Left renal cortex interstitium (tissue), 4 donors: Measurements from ENCODE around the gene NUFIP1. TPM values are rescaled to one million over a fixed set of nuclear protein-coding genes. Genes with fewer than 3 reads are reported as not detected.
"Not testable (repeated sequence)": the region's sequence is repeated elsewhere in the genome, so short reads cannot be mapped to it uniquely, and the experiment has no call there.

ENCODE experiments used
- DNase-seq, 4 donors: peaks; one replicate each; pipeline ENCODE4 v3.0.0-alpha.2; 2013; ENCODE audit warnings: low read depth in 4 of 4, low spot score in 2 of 4, missing footprints in 1 of 4
- polyA plus RNA-seq, 4 donors: library from polyadenylated mRNA; unstranded; fragments of 120-200 nt; gene quantifications; one replicate each; pipeline ENCODE4 v1.2.1, GENCODE V29; 2013; ENCODE audit not compliant: insufficient read length in 4 of 4

NUFIP1 gene
- 10 to 100 TPM; 10.9 to 13.1 (median 12.5) TPM for polyA plus RNA-seq

GRCh38 chr13:44989071-44989889, at the start of gene NUFIP1, which contains the start of gene GPALPP1:
Gene NUFIP1 (minus strand): TSS chr13:44989471. CDS start chr13:44989436, 35 bp downstream.
Gene GPALPP1 (plus strand): TSS chr13:44989538. CDS start chr13:44989655, 117 bp downstream.
- peak; percentile 75 to 91 (median 86) for DNase-seq

DNA sequence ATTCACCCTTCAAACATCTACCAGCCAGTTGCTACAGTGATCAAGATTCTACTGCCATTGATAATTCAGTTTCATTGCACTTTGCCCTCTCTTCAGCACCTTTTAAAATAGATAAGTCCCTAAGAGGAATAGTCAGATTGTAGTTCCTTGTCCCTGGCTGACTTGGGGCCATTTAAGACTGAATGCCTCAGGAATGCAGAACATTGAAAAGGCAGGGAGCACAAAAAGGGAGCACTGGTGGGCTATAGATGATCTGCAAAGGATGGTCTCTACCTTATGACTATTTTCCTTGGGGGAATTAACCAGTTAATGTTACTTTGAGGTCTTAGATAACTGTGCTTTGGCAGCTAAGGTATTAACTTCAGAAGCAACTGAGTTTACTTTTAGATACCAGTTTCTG, 46.9 kb upstream of the NUFIP1 start:
- no peak for DNase-seq

DNA sequence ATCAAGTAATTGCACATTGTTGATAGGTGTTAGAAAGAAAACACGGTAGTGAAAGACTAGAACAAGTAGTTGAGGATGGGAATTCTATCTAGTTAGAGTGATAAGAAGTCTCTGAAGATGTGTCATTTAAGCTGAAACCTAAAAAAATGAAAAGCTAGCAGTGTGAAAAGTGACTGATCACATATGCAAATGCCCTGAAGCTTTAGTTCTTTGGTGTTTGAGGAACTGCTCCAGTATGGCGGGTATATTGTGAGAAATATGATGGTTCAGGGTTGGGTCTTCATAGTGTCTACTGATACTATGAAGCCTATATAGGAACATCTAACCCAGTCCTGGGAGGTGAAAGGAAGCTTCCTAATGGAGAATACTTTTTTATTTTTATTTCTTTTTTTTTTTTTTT, 45.1 kb upstream of the NUFIP1 start:
- DNase-seq = no peak

GRCh38 chr13:45024847-45025246, 35.6 kb upstream of the NUFIP1 start:
- DNase-seq = no peak

DNA sequence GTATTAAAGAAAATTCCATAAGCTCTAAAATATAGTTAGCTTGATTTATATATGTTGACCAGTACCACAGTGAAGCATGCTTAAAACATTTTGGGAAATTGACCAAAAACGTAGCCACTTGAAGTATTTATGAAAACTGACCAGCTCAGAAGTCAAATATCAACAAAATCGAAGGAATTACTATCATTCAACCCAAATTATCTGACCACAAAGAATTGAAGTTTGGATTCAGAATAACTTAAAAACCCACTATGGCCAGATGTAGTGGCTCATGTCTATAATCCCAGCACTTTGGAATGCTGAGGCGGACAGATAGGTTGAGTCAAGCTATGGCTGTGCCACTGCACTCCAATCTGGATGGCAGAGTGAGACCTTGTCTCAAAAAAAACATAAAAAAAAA, 32.0 kb upstream of the NUFIP1 start:
- no peak for DNase-seq

DNA sequence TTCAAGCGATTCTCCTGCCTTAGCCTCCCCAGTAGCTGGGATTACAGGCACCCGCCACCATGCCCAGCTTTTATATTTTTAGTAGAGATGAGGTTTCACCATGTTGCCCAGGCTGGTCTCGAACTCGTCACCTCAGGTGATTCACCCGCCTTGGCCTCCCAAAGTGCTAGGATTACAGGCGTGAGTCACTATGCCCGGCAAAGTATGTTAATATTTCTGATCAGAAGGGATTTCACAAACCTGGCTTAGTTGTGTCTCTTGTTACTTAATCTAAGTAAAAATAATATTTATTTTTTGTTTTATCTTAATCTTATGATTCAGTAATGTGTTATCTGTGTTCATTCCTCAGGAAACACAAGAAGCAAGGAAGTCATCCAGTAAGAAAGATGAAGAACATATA, 30.7 kb upstream of the NUFIP1 start:
- not testable (repeated sequence) for DNase-seq

- DNase-seq = no peak
These were observed 27.6 kb upstream of the NUFIP1 start for GRCh38 chr13:45016792-45017425.

- no peak for DNase-seq
These were observed 26.0 kb upstream of the NUFIP1 start for GRCh38 chr13:45015300-45015699.

GRCh38 chr13:45011198-45011597, 21.9 kb upstream of the NUFIP1 start:
- no peak for DNase-seq

DNA sequence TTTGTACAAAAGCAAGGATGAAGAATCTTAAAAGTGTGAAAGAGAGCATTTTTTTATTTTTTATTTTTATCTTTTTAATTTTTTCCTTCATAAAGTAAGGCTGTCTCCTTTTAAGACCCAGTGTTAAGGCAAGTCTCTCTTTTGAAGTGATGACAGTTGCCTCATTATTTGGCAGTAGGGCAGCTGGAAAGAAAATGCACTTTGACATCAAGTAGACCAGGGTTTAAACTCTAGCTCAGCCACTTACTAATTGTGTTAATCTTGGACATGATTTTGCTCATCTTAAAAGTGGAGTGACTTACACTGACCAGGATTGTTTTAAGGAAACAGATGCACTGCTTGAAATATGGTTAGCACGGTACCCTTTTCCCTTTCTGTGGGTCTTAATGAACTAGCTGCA, 18.6 kb upstream of the NUFIP1 start:
- no peak for DNase-seq

- no peak for DNase-seq
These were observed 18.0 kb upstream of the NUFIP1 start for GRCh38 chr13:45007225-45007624.

DNA sequence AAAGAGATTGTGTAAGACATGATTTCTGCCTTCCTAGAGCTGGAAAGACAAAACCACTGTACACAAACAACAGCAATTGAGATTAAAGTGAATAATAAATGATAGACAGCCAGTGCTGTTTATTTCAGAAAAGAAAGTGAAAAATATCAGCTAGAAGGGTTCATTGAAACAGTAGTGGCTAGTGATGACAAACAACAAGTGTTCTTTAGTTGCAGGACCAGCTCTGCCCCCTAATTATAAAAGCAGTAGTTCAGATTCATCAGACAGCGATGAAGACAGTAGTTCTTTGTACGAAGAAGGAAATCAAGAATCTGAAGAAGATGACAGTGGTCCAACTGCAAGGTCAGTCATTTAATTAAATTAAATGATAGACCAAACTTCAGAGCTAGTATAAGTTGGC, 14.8 kb upstream of the NUFIP1 start:
- no peak for DNase-seq

GRCh38 chr13:45003417-45003816, 14.1 kb upstream of the NUFIP1 start:
- no peak for DNase-seq

DNA sequence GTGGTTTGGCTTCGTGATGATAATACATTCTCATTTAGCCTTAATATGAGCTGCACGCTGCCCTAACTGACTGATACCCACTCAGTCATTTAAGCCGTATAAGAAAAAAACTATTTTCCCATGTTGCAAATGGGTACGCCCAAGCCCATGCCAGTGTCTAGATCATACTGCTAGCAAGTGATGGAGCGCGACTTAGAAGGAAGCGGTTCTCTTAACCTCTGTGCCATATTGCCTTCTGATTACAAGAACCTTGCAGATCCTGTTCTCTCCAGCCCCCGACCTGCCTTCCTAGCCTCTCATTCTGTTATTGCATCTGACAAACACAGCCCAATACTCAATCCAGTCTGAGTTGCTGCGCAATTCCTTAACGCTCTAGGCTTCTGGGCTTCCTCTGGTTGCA, 670 bp upstream of the NUFIP1 start:
- no peak for DNase-seq

GRCh38 chr13:44978328-44978727, 10.9 kb downstream of the NUFIP1 start:
- DNase-seq = no peak

DNA sequence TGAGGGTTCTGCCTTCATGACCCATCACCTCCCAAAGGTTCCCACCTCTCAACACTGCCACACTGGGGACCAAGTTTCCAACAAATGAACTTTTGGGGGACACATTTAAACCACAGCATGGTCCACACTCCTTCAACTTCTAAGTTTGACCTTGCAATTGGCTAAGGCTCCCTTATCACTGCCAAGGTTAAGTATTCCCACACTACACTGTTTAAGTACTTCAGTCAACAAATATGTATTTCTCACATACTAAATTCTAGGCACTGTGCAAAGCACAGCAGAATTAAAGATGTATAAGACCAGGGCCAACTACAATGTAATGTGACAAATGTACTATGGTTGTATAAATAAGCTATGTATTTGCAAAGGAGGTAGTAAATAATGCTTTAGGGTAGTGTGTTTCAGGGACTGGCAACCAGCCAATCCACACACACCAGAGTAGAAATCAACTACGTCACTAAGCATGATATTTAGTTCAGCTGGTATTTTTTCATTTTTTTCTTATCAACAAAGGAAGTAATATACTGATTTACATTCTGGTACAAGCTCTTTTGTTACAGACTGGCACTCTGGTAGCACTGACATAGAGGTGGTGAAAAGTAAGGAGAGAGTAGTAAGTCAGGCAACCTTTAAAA, 12.2 kb downstream of the NUFIP1 start:
- no peak for DNase-seq

DNA sequence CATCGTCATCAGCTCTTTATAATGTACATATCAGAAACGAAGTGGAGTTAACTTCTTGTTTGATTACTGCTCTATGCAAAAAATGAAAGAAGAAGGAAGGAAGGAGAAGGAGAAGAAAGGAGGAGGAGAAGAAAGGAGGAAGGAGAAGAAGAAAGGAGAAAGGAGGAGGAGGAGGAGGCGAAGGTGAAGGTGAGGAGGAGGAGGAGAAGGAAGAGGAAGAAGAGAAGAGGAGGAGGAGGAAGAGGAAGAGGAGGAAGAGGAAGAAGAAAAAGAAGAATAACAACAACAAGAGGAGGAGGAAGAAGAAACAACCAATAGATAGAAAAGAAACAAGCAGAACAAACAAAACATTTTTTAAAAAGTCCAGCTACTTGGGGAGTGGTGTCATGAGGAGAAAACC, 13.1 kb downstream of the NUFIP1 start:
- DNase-seq = no peak

- no peak for DNase-seq
These were observed 15.0 kb downstream of the NUFIP1 start for GRCh38 chr13:44974056-44974793.

GRCh38 chr13:44972956-44973581, 16.2 kb downstream of the NUFIP1 start:
- DNase-seq = no peak
